Measurements from ENCODE around the gene KIAA0930. TPM values are rescaled to one million over a fixed set of nuclear protein-coding genes. Genes with fewer than 3 reads are reported as not detected.

KIAA0930 gene
- total and polyA plus RNA-seq, 5 donors from 2014 or later: 0.70 to 21.3 (median 2.0) TPM

DNA sequence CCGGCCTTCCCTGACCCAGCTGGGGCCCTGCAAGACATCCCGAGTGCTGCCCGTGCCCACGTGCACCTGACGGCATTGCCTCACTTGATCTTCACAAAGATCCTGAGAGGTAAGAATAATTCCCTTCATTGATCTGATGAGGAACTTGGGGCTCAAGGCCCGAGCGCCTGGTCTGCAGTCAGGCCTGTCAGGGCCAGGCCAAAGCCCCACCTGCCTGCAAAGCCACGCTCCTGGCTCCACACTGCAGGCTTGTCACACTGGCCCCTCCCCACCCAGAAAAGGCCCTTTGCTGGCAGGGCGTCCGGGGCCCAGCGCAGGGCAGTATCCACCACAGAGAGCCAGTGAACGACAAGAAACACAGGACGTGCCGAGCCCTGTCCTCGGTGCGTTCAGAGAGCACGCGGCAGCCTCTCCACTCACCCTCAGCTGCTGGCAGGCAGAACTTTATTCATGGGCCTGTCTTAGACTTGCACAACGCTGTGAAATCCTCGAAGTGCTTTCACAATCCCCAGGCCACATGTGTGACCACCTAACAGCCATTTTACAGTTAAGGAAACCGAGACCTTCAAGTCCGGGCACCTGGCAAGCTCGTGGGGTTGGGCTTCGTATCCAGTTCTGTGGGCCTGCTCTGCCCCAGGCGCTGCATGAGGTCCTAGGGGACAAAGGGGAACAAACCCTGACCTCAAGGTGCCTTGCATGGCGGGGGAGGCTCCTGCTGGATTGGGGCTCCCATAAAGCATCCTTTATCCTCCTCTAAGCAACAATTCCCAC, 14.8 kb downstream of the KIAA0930 start:
- peak overlapping the region in 1 of 4 donors; percentile 45 for H3K4me3 Mint-ChIP-seq
- H3K4me1 Mint-ChIP-seq: peaks cover 6 to 27% (median 22%) of the 10 kb centered on the region in 4 donors
- ATAC-seq (ENCODE audit: low read depth in 2 of 2) (no peak), DNase-seq (no peak)
- Histone ChIP-seq H3K36me3 (ENCODE audit: control insufficient read depth, insufficient read depth, low read length) (no peaks in the 10 kb centered on the region), H3K9me3 (ENCODE audit: control insufficient read depth in 2 of 2, low read length in 2 of 2) (no peaks in the 10 kb centered on the region), H3K4me1 (ENCODE audit: control insufficient read depth, insufficient read depth, low read length, poor library complexity, severe bottlenecking) (peaks cover 5% of the 10 kb centered on the region), H3K27ac (ENCODE audit: insufficient read depth, low read length, poor library complexity, severe bottlenecking) (no peak overlapping the region), H3K4me3 (ENCODE audit: low read depth, low read length) (no peak overlapping the region), H3K27me3 (ENCODE audit: control insufficient read depth, insufficient read depth, low read length) (no peaks in the 10 kb centered on the region)
- no peaks in the 10 kb centered on the region for H3K9me3 Mint-ChIP-seq
- no peaks in the 10 kb centered on the region for H3K27me3 Mint-ChIP-seq
- H3K36me3 Mint-ChIP-seq: no peaks in the 10 kb centered on the region
- peak overlapping the region in 1 of 3 donors; percentile 65 for H3K27ac Mint-ChIP-seq

DNA sequence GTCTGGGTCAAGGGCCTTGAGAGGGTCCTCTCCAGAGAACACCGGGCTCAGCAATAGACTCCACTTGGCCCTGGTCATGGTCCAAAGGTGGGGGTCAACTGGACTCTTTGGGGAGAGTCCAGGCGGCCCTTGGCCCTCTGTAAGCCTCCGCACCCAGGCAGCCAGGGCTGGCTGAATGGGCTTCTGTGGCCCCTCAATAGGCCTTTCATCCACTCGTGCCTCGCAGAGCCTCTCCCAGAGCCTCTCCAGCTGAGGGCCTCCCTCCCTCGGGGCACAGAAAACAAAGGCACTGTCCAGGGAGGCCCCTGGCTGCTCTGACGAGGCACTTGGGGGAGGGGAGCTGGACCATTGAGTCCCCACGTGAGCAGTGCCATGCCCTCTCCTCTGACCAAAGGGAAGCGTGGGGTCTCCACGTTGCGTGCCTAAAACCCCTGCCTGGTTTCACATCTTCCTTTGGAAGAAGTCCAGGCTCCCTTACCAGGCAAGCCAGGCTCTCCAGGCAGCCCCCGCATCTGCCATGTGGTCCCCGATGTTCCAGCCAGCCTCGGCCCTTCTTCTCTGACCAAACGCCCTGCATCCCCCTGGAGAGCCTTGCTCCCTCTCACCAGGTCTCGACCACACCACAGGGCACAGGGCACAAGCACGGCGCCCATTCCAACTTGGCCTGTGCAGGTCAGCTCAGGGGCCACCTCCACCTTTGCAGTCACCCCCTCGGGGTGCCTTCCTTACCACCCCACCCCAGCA, 15.5 kb downstream of the KIAA0930 start:
- no peaks in the 10 kb centered on the region for H3K27me3 ChIP-seq (ENCODE audit: control insufficient read depth, insufficient read depth, low read length)
- no peak overlapping the region for H3K27ac ChIP-seq (ENCODE audit: insufficient read depth, low read length, poor library complexity, severe bottlenecking)
- Mint-ChIP-seq H3K36me3 (no peaks in the 10 kb centered on the region), H3K4me1 (peaks cover 6 to 29% (median 23%) of the 10 kb centered on the region in 4 donors), H3K4me3 (no peak overlapping the region), H3K27ac (no peak overlapping the region), H3K9me3 (no peaks in the 10 kb centered on the region), H3K27me3 (no peaks in the 10 kb centered on the region)
- ATAC-seq (ENCODE audit: low read depth in 2 of 2) (no peak), DNase-seq (no peak)
- H3K36me3 ChIP-seq (ENCODE audit: control insufficient read depth, insufficient read depth, low read length): no peaks in the 10 kb centered on the region
- no peak overlapping the region for H3K4me3 ChIP-seq (ENCODE audit: low read depth, low read length)
- H3K4me1 ChIP-seq (ENCODE audit: control insufficient read depth, insufficient read depth, low read length, poor library complexity, severe bottlenecking): peaks cover 5% of the 10 kb centered on the region
- H3K9me3 ChIP-seq (ENCODE audit: control insufficient read depth in 2 of 2, low read length in 2 of 2): no peaks in the 10 kb centered on the region

DNA sequence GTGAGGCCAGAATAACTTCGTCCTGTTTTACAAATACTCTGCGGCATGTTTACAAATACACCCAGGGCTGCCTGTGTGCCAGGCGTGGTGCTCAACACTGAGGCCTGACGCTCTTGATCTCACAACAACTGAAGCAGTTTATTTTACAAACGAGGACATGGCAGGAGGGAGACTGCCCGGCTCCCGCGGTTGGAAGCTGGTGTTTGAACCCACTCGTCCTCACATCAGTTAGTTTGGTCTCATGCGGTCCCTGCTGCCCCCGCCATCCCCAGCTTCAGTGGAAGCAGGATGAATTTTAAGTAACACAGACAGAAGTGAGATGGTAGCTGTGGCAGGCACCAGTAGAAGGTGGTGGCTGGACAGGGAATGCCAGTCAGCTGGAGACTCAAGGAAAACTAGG, 16.4 kb downstream of the KIAA0930 start:
- Mint-ChIP-seq H3K4me1 (peaks cover 6 to 26% (median 24%) of the 10 kb centered on the region in 4 donors), H3K36me3 (no peaks in the 10 kb centered on the region), H3K27ac (peak overlapping the region in 1 of 3 donors; percentile 8), H3K4me3 (no peak overlapping the region), H3K9me3 (no peaks in the 10 kb centered on the region), H3K27me3 (no peaks in the 10 kb centered on the region)
- ATAC-seq (ENCODE audit: low read depth in 2 of 2) (no peak), DNase-seq (no peak)
- H3K36me3 ChIP-seq (ENCODE audit: control insufficient read depth, insufficient read depth, low read length): no peaks in the 10 kb centered on the region
- no peak overlapping the region for H3K27ac ChIP-seq (ENCODE audit: insufficient read depth, low read length, poor library complexity, severe bottlenecking)
- H3K4me3 ChIP-seq (ENCODE audit: low read depth, low read length): no peak overlapping the region
- no peaks in the 10 kb centered on the region for H3K27me3 ChIP-seq (ENCODE audit: control insufficient read depth, insufficient read depth, low read length)
- no peaks in the 10 kb centered on the region for H3K9me3 ChIP-seq (ENCODE audit: control insufficient read depth in 2 of 2, low read length in 2 of 2)
- peaks cover 7% of the 10 kb centered on the region for H3K4me1 ChIP-seq (ENCODE audit: control insufficient read depth, insufficient read depth, low read length, poor library complexity, severe bottlenecking)

DNA sequence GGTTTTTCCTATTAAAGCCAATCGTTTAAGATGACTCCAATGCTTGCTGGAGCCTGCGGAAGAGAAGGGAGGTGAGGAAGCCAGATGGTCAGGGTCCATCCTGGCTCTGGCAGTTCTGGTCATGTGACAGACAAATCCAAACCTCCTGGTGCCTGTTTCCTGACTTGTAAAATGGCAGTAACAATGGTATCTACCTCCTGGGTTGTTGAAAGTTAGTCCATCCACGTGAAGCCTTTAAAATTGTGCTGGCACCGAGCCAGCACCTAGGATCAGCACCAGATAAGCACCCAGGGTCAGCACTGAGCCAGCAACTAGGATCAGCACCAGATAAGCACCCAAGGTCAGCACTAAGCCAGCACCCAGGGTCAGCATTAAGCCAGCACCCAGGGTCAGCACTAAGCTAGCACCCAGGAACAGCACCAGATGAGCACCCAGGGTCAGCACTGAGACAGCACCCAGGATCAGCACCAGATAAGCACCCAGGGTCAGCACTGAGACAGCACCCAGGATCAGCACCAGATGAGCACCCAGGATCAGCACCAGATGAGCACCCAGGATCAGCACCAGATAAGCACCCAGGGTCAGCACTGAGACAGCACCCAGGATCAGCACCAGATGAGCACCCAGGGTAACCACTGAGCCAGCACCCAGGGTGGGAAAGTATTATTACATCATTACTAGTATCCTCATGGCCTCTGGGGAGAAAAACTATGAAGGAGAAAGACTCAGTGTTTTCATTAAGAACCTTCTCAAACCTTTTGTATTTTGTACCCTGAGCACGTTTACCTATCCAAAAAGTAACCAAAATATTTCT, 17.2 kb downstream of the KIAA0930 start:
- Histone ChIP-seq H3K4me3 (ENCODE audit: low read depth, low read length) (no peak overlapping the region), H3K4me1 (ENCODE audit: control insufficient read depth, insufficient read depth, low read length, poor library complexity, severe bottlenecking) (peaks cover 13% of the 10 kb centered on the region), H3K36me3 (ENCODE audit: control insufficient read depth, insufficient read depth, low read length) (no peaks in the 10 kb centered on the region), H3K27ac (ENCODE audit: insufficient read depth, low read length, poor library complexity, severe bottlenecking) (no peak overlapping the region), H3K27me3 (ENCODE audit: control insufficient read depth, insufficient read depth, low read length) (no peaks in the 10 kb centered on the region), H3K9me3 (ENCODE audit: control insufficient read depth in 2 of 2, low read length in 2 of 2) (no peaks in the 10 kb centered on the region)
- Mint-ChIP-seq H3K27me3 (no peaks in the 10 kb centered on the region), H3K9me3 (no peaks in the 10 kb centered on the region), H3K4me3 (no peak overlapping the region), H3K36me3 (no peaks in the 10 kb centered on the region), H3K4me1 (peaks cover 6 to 33% (median 28%) of the 10 kb centered on the region in 4 donors), H3K27ac (peak overlapping the region in 1 of 3 donors; percentile 45)
- ATAC-seq (ENCODE audit: low read depth in 2 of 2) (no peak), DNase-seq (no peak)

DNA sequence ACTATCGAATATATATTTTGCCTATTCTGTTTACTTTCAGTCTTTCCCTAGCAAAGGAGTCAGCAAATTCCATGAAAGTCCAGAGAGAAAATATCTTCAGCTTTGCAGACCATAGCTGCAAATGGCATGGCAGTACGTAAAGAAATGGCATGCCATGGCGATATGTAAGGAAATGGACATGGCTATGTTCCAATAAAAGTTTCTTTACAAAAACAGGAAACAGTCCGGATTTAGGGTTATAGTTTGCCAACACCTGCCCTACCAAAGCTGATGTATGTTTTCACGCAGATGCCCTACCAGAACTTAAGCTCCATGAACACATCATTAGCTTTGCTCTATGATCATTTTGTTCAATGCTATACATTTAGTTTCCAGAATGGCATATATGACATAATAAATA, 19.5 kb downstream of the KIAA0930 start:
- DNase-seq: no peak
- Mint-ChIP-seq H3K4me1 (peaks cover 6 to 31% (median 26%) of the 10 kb centered on the region in 4 donors), H3K9me3 (no peaks in the 10 kb centered on the region), H3K27me3 (no peaks in the 10 kb centered on the region), H3K27ac (no peak overlapping the region), H3K36me3 (no peaks in the 10 kb centered on the region), H3K4me3 (no peak overlapping the region)
- no peaks in the 10 kb centered on the region for H3K9me3 ChIP-seq (ENCODE audit: control insufficient read depth in 2 of 2, low read length in 2 of 2)
- H3K4me1 ChIP-seq (ENCODE audit: control insufficient read depth, insufficient read depth, low read length, poor library complexity, severe bottlenecking): peaks cover 13% of the 10 kb centered on the region
- no peaks in the 10 kb centered on the region for H3K27me3 ChIP-seq (ENCODE audit: control insufficient read depth, insufficient read depth, low read length)
- ATAC-seq (ENCODE audit: low read depth in 2 of 2): no peak
- H3K36me3 ChIP-seq (ENCODE audit: control insufficient read depth, insufficient read depth, low read length): no peaks in the 10 kb centered on the region
- no peak overlapping the region for H3K27ac ChIP-seq (ENCODE audit: insufficient read depth, low read length, poor library complexity, severe bottlenecking)
- no peak overlapping the region for H3K4me3 ChIP-seq (ENCODE audit: low read depth, low read length)

DNA sequence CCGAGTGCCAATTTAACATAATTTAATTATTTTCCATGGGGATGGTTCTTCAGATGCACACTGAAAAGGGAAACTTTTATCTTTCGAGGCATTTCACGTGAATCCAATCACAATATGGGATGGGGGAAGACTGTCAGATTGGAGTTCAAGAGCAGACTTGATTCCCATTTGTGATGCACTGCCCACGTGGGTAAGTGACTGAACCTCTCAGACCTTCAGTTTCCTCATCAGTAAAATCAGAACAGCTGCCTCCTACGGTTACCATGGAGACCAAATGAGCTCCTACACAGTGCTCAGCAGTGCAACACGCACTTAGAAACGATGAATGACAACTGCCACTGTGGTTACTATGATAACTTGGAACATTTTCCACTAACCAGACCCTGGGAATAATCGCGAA, 21.7 kb downstream of the KIAA0930 start:
- H3K4me3 ChIP-seq (ENCODE audit: low read depth, low read length): no peak overlapping the region
- H3K27ac ChIP-seq (ENCODE audit: insufficient read depth, low read length, poor library complexity, severe bottlenecking): no peak overlapping the region
- H3K9me3 ChIP-seq (ENCODE audit: control insufficient read depth in 2 of 2, low read length in 2 of 2): no peaks in the 10 kb centered on the region
- ATAC-seq (ENCODE audit: low read depth in 2 of 2) (peak; percentile 40 to 46), DNase-seq (peak in 1 of 3 donors; percentile 69)
- peaks cover 6 to 29% (median 25%) of the 10 kb centered on the region in 4 donors for H3K4me1 Mint-ChIP-seq
- H3K4me3 Mint-ChIP-seq: no peak overlapping the region
- peaks cover 13% of the 10 kb centered on the region for H3K4me1 ChIP-seq (ENCODE audit: control insufficient read depth, insufficient read depth, low read length, poor library complexity, severe bottlenecking)
- H3K36me3 ChIP-seq (ENCODE audit: control insufficient read depth, insufficient read depth, low read length): no peaks in the 10 kb centered on the region
- no peaks in the 10 kb centered on the region for H3K36me3 Mint-ChIP-seq
- no peak overlapping the region for H3K27ac Mint-ChIP-seq
- H3K27me3 Mint-ChIP-seq: no peaks in the 10 kb centered on the region
- no peaks in the 10 kb centered on the region for H3K27me3 ChIP-seq (ENCODE audit: control insufficient read depth, insufficient read depth, low read length)
- no peaks in the 10 kb centered on the region for H3K9me3 Mint-ChIP-seq

DNA sequence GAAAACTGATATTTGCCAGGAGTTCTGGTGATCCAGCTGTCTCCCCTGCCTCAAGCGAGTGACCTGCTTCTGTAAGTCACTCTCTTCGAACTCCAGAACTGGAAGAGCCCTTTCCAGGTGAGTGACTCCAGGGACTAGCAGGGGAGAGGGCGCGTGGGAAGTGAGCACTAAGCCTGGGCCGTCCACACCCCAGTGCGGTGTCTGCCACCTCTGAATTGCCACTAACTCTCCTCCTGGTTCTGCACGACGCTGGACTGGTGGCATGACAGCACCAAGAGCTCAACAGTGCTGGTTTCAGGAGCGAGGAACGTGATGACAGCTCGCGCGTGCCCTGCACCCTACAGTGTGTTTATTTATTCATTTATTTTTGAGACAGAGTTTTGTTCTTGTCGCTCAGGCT, 22.9 kb downstream of the KIAA0930 start:
- no peak overlapping the region for H3K4me3 ChIP-seq (ENCODE audit: low read depth, low read length)
- Mint-ChIP-seq H3K27ac (no peak overlapping the region), H3K9me3 (no peaks in the 10 kb centered on the region), H3K4me1 (peaks cover 1 to 22% (median 19%) of the 10 kb centered on the region in 4 donors), H3K4me3 (no peak overlapping the region), H3K27me3 (no peaks in the 10 kb centered on the region), H3K36me3 (no peaks in the 10 kb centered on the region)
- peaks cover 13% of the 10 kb centered on the region for H3K4me1 ChIP-seq (ENCODE audit: control insufficient read depth, insufficient read depth, low read length, poor library complexity, severe bottlenecking)
- H3K27ac ChIP-seq (ENCODE audit: insufficient read depth, low read length, poor library complexity, severe bottlenecking): no peak overlapping the region
- H3K36me3 ChIP-seq (ENCODE audit: control insufficient read depth, insufficient read depth, low read length): no peaks in the 10 kb centered on the region
- no peak for ATAC-seq (ENCODE audit: low read depth in 2 of 2)
- no peaks in the 10 kb centered on the region for H3K9me3 ChIP-seq (ENCODE audit: control insufficient read depth in 2 of 2, low read length in 2 of 2)
- DNase-seq: no peak
- H3K27me3 ChIP-seq (ENCODE audit: control insufficient read depth, insufficient read depth, low read length): no peaks in the 10 kb centered on the region
